K562 (cell line): Measurements from ENCODE around the gene LAX1. TPM values are rescaled to one million over a fixed set of nuclear protein-coding genes. Genes with fewer than 3 reads are reported as not detected.

Source experiments
- AFF4 ChIP-seq: sonication (generic); formaldehyde crosslinking; IDR thresholded peaks from 2 replicates; pipeline ENCODE4 v1.8.0; 2023; ENCODE audit warnings: mild to moderate bottlenecking, missing genetic modification reagents
- CEBPG ChIP-seq, 3 experiments: fragments of 200-800 bp in 1 of 3; sonication (Bioruptor generic) in 1 of 3; sonication (generic) in 1 of 3; formaldehyde crosslinking in 1 of 3; IDR thresholded peaks in 2 of 3; conservative IDR thresholded peaks in 1 of 3; 2 replicates each; pipeline versions ENCODE4 v1.6.1 to v1.8.0; 2016 to 2022; ENCODE audit warnings: missing compliant biosample characterization in 2 of 3, missing genetic modification characterization in 2 of 3, mild to moderate bottlenecking in 1 of 3, missing genetic modification reagents in 1 of 3
- DMBX1 ChIP-seq: fragments of 250-450 bp; sonication (Bioruptor Pico); IDR thresholded peaks from 2 replicates; pipeline ENCODE4 v1.8.0; 2022; ENCODE audit warnings: inconsistent platforms, mild to moderate bottlenecking, moderate library complexity, borderline replicate concordance
- ETS1 ChIP-seq: conservative IDR thresholded peaks from 2 replicates; pipeline ENCODE4 v1.6.1; 2011; ENCODE audit warnings: low read depth, mild to moderate bottlenecking, low read length; ENCODE audit not compliant: control insufficient read depth
- FOXO4 ChIP-seq: fragments of 450-650 bp; formaldehyde crosslinking; IDR thresholded peaks from 2 replicates; pipeline ENCODE4 v1.4.0; 2020; ENCODE audit warnings: mild to moderate bottlenecking, moderate library complexity
- HLTF ChIP-seq: fragments of 450-650 bp; IDR thresholded peaks from 2 replicates; pipeline ENCODE4 v1.6.1; 2016
- MAFG ChIP-seq: fragments of 450-650 bp; conservative IDR thresholded peaks from 2 replicates; pipeline ENCODE4 v1.6.1; 2016; ENCODE audit warnings: missing genetic modification characterization, missing compliant biosample characterization
- MAFK ChIP-seq: IDR thresholded peaks from 2 replicates; pipeline ENCODE4 v1.6.1; 2011; ENCODE audit warnings: low read length, improper control_type of control experiment
- SNRNP70 ChIP-seq: fragments of 200-400 bp; formaldehyde crosslinking; optimal IDR thresholded peaks from 2 replicates; pipeline ENCODE3; 2017; ENCODE audit warnings: low read depth, low read length
- ZC3H8 ChIP-seq: fragments of 450-650 bp; IDR thresholded peaks from 2 replicates; pipeline ENCODE4 v1.6.1; 2017
- ZNF146 ChIP-seq: IDR thresholded peaks from one replicate; pipeline ENCODE4 v1.6.1; 2018; ENCODE audit warnings: missing compliant biosample characterization; ENCODE audit not compliant: unreplicated experiment
- polyA plus RNA-seq, 8 experiments: library from polyadenylated mRNA; depleted of rRNA in 4 of 8; stranded (reverse) in 5 of 8; unstranded in 3 of 8; fragments of >200 nt; fragmentation: Nextera tagmentation in 2 of 8; fragmentation: Illumina TruSeq in 1 of 8; extraction: Ambion mirVana in 2 of 8; extraction: Trizol in 1 of 8; gene quantifications; 2 replicates each; pipeline versions ENCODE4 v1.2.1 to v1.2.3, GENCODE V29; 2011 to 2014; ENCODE audit warnings: inconsistent platforms in 1 of 8, missing spikeins in 1 of 8
- total RNA-seq, 7 experiments: library from RNA; depleted of rRNA in 6 of 7; stranded (reverse); fragments of >200 nt in 6 of 7; fragmentation: Illumina TruSeq in 2 of 7; extraction: Trizol in 2 of 7; gene quantifications; 2 replicates each; pipeline versions ENCODE4 v1.2.1 to v1.2.3, GENCODE V29; 2011 to 2021; ENCODE audit warnings: low replicate concordance in 1 of 7
- TF ChIP-seq, protein P1 (sequence below), 2 experiments: fragments of 450-650 bp; IDR thresholded peaks; 2 replicates each; pipeline ENCODE4 v1.6.1; 2018; ENCODE audit warnings: mild to moderate bottlenecking in 2 of 2, low read depth in 1 of 2; ENCODE audit not compliant: partially characterized antibody in 2 of 2
- TF ChIP-seq, protein P2 (sequence below): fragments of 450-650 bp; IDR thresholded peaks from 2 replicates; pipeline ENCODE4 v1.6.1; 2016; ENCODE audit warnings: mild to moderate bottlenecking

Gene LAX1
- total and polyA plus RNA-seq, 9 of the 15 experiments (the other 6 are each of a cell fraction or from before 2014, with no cell fraction given) = not detected

DNA sequence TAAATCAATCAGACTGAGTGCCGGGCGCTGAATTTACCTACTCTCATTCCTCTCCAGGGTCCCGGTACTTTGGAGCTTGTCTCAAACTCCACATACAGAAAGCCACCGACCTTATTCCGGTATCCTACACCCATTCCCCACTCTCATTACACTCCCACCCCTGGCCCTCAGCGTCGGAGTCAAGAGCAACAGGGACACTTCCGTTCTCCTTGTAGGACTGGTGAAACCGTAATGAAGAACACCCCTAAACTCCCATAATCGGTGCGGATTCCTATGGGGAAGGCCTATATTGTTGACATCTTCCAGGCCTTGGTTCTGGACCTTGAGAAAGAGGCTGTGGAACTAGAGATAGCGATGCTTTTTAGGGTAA lies 31.2 kb downstream of the LAX1 start (continued):
- peak; percentile 27; the same call in 1 of the 2 replicates for TF ChIP-seq AFF4
- no peak for TF ChIP-seq MAFK
- no peak for TF ChIP-seq ETS1
- TF ChIP-seq FOXO4 = no peak
- 0 out of 2 replicates have a peak, but pooled peaks have one; percentile 13 for TF ChIP-seq DMBX1 (CRISPR knock-in tag)
- TF ChIP-seq, protein P1, sequence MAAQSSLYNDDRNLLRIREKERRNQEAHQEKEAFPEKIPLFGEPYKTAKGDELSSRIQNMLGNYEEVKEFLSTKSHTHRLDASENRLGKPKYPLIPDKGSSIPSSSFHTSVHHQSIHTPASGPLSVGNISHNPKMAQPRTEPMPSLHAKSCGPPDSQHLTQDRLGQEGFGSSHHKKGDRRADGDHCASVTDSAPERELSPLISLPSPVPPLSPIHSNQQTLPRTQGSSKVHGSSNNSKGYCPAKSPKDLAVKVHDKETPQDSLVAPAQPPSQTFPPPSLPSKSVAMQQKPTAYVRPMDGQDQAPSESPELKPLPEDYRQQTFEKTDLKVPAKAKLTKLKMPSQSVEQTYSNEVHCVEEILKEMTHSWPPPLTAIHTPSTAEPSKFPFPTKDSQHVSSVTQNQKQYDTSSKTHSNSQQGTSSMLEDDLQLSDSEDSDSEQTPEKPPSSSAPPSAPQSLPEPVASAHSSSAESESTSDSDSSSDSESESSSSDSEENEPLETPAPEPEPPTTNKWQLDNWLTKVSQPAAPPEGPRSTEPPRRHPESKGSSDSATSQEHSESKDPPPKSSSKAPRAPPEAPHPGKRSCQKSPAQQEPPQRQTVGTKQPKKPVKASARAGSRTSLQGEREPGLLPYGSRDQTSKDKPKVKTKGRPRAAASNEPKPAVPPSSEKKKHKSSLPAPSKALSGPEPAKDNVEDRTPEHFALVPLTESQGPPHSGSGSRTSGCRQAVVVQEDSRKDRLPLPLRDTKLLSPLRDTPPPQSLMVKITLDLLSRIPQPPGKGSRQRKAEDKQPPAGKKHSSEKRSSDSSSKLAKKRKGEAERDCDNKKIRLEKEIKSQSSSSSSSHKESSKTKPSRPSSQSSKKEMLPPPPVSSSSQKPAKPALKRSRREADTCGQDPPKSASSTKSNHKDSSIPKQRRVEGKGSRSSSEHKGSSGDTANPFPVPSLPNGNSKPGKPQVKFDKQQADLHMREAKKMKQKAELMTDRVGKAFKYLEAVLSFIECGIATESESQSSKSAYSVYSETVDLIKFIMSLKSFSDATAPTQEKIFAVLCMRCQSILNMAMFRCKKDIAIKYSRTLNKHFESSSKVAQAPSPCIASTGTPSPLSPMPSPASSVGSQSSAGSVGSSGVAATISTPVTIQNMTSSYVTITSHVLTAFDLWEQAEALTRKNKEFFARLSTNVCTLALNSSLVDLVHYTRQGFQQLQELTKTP (IDR thresholded peaks at IDR 0.05; ENCODE audit: low read depth in 1 of 2, partially characterized antibody in 2 of 2) = peak; percentile 16 to 77
- TF ChIP-seq ZC3H8 = 0 out of 2 replicates have a peak, but pooled peaks have one; percentile 12
- no peak for TF ChIP-seq CEBPG (CRISPR knock-in tag; IDR thresholded peaks at IDR 0.05)
- no peak for TF ChIP-seq CEBPG (tag; conservative IDR thresholded peaks at IDR 0.05 in 1 of 2, IDR thresholded peaks at IDR 0.05 in 1 of 2)
- no peak for TF ChIP-seq MAFG (tag)
- no peak for TF ChIP-seq SNRNP70
- TF ChIP-seq HLTF = no peak
- TF ChIP-seq, protein P2, sequence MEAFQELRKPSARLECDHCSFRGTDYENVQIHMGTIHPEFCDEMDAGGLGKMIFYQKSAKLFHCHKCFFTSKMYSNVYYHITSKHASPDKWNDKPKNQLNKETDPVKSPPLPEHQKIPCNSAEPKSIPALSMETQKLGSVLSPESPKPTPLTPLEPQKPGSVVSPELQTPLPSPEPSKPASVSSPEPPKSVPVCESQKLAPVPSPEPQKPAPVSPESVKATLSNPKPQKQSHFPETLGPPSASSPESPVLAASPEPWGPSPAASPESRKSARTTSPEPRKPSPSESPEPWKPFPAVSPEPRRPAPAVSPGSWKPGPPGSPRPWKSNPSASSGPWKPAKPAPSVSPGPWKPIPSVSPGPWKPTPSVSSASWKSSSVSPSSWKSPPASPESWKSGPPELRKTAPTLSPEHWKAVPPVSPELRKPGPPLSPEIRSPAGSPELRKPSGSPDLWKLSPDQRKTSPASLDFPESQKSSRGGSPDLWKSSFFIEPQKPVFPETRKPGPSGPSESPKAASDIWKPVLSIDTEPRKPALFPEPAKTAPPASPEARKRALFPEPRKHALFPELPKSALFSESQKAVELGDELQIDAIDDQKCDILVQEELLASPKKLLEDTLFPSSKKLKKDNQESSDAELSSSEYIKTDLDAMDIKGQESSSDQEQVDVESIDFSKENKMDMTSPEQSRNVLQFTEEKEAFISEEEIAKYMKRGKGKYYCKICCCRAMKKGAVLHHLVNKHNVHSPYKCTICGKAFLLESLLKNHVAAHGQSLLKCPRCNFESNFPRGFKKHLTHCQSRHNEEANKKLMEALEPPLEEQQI = no peak
- no peak for TF ChIP-seq ZNF146 (CRISPR knock-in tag)
